HG03097 (cell line): ENCODE data around the gene BABAM1.

Experiments used
- ATAC-seq: cut with Tn5 transposase; IDR thresholded peaks from one replicate; pipeline ENCODE4 v1.9.1; 2021; ENCODE audit not compliant: unreplicated experiment, low FRiP score

The BABAM1 gene

DNA sequence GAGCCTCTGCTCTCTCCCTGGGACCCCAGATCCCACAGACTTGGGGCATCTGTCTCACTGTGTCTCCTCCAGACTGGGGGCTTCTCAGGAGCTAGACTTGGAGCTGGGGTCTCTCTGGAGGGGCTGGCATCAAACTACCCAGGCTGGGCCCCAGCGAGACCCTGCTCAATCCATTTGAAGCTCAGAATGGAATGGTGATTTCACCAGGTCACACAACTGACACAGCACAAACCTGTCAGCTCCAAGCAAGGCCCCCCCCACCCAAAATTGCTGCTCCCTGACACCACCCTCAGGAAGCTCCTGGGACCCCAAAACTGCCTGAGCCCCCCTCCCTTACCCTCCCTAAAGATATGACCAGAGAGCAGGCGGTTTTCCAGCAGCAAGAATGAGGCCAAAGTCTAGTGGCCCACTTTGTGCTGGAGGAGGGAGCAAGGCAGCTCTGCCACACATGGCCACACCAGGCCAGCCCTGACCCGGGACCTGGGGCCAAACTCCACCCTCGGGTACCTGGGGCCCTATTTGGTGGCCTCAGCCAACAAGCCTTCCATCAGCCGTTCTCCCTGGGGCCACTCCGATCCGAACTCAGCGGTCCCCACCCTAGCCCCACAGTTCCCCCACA is 23.9 kb upstream of the BABAM1 start:
- ATAC-seq: no peak

DNA sequence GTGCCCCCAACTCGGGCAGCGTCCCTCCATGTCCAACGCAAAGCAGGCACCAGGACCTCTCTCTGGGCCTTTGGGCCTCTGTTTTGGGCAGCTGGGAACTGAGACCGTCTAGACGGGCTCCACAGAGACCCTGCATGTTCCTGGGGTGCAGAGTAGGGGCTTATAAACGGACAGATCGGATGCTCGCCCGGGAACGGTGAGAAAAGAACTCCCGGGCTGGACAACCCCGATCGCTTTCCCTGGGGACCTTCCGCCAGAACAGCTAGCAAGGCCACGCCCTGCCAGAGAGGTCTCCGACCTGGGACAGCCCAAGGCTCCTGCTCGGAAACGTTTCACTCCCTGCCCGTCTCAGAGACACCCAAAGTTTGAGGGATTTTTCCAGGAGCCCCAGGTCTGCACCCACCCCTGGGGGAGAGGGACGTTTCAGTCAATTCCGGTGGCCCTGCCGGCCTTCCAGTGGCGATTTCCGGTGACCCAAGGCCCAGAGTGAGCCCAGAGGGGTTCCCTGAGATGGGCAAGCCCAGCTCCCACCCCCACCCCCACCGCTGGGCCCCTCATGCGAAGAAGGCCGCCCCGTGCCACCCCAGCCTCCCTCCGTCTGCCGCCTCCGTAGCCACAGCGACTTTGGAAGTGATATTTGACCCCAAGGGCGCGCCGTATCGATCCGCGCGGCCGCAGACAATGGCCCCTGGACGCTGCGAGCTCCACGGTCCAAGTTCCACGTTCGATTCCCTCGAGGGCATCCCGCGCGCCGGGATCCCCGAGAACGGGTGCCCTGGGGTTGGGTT is 23.2 kb upstream of the BABAM1 start:
- ATAC-seq: no peak

DNA sequence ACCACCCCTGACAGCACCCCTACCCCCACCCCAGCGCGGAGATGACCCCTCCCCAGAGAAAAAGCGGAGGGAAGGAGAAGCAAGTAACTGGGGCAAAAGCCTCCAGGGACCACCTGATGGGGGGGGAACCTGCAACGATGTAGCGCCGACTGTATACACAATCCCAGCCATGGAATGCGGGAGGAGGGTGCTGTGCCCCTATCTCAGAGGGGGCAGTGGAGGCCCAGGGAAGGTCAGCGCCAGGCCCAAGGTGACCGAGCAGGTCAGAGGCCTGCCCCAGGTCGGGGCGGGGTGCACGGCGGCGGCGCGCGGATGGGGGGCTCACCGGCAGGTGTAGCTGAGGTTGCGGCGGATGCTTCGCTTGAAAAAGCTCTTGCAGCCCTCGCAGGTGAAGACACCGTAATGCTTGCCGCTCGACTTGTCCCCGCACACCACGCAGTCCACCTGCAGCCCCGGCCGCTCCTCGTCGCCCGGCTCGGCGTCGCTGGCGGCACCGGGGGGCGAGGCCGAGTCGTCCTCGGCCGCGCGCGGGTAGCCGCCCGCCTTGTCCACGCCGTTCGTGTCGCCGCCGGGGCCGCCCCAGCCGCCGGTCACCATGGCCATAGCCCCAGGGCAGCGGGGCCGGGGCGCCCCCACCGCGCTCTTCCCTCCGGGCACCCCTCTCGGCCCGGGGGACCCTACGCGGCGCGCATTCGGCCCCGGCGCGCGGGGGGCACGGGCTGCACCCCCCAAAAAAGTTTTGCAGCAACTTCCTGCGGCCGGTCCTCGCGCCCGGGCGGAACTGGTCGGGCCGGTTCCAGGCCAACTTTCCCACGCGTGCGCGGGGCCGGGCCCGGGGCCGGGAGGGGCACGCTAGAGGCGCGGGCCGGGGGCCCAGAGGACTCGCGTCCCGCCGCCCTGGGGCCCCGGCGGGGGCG is 22.4 kb upstream of the BABAM1 start:
- peak; percentile 14 for ATAC-seq

DNA sequence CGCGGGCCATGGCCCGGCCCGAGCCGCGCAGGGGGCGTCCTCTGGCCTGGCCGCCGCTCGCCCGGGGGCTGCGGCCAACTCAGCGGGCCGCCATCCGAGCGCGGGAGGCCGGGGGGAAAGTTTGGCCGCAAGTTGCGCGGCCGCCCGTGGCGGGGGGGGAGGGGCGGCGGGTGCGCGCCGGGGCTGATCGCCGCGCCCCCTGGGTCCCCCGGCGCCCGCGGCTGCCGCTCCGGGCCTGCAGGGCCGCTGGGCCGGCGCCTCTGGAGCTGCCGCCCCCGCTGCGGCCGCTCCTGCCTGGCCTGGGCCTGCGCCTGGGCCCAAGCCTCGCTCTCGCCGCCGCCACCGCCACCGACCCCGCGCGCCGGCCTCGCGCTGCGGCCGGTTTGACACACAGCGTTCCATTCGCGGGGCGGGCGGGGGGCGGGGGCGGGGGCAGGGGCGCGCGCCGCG is 21.7 kb upstream of the BABAM1 start, which contains the start of gene NR2F6:
Gene NR2F6, minus strand, starts transcription at position 385 of the 450 bp plus-strand sequence. CDS start 699 bp downstream, outside the sequence.
- ATAC-seq: no peak

DNA sequence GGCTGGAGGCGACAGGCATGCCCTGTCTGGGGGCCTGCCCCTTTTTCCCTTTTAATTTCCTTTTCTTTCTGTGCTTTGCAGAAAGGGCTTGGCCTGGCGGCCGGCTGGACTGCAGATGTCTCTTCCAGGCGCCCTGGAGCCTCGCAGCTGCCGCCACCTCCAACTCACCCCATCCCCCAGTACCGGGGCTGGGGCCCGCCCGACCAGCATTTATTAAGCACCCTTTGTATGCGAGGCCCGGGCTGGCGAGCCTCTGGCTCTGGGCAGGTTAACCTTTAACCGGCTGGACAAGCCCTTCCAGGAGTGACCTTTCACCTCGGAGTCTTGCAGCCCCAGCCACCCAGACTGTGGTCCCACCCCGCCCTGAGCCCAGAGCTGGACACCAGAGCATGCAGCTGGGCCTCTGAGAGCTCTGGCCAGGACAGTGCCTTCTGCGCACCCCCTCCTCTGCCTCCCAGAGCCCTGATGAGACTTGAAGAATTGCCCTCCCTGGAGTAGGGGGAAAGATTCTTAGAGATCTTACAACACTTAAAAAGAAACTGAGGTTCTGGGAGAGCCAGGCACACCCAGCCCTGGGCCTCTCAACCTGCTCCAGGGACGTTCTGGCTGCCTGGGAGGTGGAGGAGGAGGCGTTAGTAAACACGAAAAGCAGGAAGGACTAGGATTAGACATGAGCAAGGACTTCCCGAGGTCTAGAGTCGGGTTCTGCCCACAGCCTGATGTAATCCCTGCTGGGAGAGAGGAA is 20.4 kb upstream of the BABAM1 start:
- no peak for ATAC-seq

DNA sequence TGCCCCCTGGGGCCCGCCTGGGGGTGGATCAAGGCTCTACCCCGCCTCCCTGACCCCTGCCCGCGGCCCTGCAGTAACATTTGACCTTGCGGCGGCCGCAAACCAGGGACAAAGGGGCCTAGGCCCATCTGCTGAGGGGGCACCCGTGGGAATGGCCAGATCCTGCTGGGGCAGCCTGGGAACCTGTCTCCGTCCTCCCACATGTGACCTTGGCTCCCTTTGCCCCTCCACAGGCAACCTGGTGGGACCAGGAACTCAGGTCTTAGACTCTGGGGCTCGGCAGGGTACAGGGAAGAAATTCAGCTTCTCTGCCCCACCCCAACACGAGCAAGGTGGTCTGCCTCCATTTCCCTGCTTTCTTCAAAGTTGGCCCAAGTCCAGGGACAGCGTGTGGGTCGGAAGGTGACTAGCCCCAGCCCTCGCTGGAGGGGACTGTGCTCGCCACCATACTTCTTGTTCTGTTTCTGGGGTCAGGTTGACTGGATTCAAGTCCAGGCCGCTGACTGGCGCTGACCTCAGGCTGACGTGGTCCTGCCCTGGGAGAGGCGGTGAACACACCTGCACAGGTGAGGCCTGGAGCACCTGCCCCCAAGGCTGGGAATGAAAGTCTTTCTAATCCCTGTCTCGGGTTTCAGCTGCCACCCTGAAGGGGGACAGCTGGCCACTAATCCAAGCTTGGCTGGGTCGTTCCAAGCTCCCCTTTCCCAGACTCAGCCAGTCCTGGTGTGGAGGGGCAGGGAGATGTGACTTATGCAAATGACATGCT is 19.0 kb upstream of the BABAM1 start:
- no peak for ATAC-seq

DNA sequence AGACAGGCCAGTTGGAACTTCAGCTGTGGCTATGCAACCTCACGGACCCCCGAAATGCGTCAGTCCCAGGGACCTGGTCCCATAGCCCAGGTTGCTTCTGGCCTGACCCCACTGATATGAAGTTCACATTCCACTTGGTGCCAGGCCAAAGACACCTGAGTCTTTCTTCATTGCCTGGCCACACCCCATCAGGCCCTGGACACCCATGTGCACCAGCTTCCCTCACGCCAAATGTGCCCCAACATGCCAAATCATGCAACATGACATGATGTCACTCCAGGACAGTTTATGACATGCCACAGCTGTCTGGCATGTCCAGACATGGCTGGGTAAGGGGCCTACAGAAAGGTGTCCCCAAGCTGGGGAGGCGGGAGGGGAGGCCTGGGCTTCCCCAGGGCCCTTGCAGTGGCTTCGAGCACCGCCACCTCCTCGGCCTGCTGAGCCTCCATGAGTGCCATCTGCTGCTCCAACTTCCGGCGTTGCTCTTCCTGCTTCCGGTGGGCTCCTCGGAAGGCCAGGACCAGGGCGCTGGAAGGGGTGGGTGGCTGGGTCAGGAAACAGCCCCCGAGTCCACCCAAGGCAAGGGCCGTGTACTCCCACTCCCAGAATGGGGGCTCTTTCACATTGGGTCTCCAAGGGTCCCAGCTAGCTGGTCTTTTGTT is 17.2 kb upstream of the BABAM1 start:
- no peak for ATAC-seq

DNA sequence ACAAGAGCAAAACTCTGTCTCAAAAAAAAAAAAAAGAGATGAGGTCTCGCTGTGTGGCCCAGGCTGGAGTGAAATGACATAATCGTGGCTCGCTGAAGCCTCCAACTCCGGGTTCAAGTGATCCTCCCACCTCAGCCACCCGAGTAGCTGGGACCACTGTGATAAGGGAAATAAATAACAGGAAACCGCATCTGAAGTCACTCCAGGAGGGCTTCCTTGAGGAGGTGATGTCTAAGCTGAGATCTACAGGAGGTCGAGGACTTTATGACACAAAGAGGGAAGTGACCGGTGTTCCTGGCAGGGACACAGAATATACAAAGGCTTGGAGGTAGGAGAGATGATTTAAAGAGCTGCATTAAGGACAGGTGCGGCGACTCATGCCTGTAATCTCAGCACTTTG is 12.6 kb upstream of the BABAM1 start:
- ATAC-seq: no peak

DNA sequence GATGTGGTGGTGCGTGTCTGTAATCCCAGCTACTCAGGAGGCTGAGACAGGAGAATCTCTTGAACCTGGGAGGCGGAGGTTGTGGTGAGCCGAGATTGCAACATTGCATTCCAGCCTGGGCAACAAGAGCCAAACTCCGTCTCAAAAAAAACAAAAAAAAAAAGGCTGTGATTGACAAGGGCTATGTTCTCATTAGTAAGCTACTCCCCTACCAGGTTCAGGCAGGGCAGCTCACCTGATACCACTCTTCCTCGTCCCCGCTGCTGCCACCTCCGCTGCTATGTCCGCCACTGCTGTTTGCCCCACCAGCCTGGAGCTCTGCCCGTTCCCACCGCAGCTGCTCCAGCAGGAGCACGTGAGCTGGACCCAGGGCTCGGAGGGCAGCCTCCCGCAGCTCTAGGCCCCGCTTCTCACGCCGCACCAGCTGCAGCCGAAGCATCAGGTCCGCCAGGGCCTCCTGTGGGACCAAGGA is 12.1 kb upstream of the BABAM1 start:
- ATAC-seq: no peak

DNA sequence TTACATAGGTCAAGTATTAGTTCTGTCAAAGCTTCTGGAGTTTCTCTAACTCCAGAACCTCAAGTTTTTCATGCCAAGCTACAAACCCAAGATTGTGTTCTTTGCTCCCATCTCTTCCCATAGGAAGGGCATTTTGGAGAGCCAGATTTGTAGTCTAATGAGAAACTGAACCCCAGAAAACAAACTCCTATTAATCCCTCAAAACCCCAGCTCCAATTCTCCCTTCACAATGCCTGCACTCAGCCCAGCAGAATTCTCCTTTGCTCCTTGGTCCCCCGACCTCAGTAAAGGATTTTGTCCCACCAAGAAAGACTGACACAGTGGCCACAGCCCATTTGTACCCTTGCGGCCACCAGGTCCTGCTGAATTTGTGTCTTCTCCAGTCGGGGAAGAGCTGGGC is 11.1 kb upstream of the BABAM1 start:
- no peak for ATAC-seq

DNA sequence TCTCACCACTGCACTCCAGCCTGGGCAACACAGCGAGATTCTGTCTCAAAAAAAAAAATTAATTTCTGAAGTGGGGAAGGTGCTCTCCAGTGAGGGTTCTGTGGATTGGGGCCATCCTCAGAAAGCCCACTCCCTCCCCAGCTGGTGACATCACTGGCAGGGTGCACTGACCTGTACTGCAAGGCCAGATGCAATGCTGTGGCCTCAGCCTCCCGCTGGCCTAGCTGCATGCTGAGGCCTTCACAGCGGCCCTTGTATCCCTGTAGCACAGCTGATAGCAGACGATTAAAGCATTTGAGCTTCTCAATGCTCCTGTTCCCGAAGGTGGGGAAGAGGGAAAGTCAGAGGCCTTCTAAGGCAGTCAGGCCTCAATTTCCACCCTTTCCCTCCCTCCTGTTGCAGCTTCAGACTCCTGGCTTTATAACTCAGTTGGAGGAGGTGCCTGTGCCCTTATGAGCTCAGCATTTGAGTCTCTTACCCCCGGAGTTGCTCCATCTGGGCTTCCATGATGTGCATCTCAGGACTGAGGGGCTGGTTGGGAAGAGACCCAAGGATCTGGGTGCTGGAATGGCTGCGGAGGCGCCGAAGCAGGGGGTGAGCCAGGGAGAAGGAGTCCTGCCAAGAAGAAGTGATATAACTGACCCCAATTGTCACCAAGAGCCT is 8.0 kb upstream of the BABAM1 start:
- no peak for ATAC-seq

DNA sequence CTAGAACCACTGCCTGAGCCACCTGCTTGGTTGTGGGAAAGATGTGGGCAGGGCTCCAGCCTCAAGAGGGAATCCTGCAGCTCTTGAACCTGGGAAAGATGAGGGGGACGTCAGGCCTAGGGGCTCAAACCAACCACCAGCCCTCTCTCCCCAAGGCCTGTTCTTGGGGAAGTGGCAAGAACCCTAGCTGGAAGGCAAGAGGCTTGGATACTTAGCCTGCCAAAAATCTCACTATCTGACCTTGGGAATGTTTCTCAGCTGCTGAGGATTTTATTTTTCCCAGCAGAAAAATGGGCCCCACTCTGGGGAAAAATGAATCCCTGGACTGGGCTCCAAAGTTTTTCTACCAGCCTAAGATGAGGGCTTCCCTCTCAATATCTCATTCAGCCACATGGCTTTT is 7.3 kb upstream of the BABAM1 start:
- no peak for ATAC-seq

DNA sequence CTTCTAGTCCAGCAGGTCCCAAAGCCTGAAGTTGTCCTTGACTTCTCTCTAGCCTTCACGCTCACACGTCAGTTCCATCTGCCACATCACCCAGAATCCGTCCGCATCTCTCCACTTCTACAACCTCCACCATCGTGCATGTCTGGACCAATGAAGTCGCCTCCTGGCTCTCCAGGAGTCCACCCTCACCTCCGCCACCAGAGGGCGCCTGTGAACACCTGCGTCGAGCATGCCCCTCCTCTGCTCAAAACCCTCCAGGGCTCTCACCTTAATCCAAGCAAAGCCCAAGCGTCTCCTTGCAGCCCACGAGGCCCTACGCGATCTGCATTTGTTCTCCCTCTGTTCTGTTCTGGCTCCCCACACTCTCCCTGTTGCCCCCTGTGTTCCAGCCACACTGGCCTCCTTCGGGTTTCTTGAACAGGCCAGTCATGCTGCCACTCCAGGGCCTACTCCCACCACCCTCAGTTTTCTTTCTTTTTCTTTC is 6.4 kb upstream of the BABAM1 start:
- peak; percentile 66 for ATAC-seq

DNA sequence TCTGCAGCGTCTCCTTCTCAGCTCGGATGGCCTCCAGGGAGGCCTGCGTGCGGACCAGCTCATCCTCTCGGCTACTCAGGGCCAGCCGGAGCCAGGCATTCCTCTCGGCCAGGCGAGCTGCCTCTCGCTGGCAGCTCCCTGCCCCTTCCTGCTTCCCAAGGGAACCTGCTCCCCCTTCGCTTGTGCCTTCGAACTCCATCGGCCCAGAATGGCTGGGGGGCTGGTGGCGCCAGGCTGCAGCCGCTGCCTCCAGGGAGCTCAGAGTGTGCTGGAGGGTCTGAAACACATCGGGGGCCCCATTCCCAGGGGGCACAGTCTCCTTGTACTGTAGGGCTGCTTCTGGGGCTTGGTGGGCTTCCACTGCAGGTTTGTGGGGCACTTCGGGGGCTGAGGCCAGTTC is 4.7 kb upstream of the BABAM1 start:
- no peak for ATAC-seq

DNA sequence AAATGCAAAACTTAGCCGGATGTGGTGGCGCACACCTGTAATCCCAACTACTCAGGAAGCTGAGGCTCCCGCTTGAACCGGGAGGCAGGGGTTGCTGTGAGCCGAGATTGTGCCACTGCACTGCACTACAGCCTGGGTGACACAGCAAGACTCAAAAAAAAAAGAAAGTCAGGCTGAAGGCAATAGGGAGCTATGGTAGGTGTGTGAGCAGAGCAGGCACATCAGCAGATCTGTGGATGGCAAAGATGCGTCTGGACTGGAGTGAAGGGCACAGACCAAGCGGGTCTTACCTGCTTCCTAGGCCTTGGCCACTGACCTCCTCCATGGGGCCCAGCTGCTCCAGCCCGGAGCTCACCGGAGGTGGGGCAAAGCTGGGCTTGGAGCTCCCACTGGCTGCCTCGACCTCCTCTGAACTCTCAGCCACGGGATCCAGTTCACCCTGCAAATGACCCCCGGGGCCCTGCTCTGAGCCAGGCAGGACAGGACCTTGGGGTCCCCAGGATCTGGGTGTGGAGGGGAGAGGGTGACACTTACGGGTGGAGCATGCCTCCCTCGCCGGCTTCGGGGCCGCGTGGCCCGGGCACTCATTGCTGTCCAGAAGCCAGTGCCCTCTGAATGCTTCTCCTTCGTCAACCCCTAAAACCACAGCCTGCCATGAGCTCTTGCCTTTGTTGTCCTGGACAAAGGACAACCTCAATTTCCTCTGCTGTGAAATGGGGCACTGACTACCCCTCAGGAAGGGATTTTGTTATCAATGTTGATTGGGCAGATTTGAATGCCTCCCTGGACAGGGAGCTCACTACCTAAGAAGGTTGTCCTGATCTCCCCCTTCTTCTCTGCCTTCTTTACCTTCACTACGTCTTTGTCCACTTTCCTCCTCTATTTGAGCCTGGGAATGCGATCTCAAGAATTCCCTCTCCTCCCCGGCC is 3.3 kb upstream of the BABAM1 start:
- no peak for ATAC-seq

DNA sequence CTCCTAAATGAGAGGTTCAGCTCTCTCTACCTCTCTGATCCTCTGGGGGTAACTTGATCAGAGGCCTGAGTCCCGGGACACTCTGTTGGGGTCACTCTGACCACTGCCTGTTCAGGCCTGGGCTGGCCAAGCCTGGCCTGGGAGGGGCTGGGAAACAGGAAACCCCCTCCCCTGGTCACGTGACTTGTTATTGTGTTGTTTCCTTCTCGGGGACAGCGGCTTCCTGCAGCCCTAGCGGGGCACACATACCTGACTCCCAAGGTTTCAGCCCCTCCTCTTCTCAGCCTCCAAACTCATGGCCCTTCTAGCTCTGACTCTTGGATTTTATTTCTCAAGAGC is 2.6 kb upstream of the BABAM1 start, which contains the start of gene USHBP1:
Gene USHBP1, minus strand, starts transcription at position 105 of the 339 bp plus-strand sequence. CDS start 446 bp downstream, outside the sequence.
- no peak for ATAC-seq

DNA sequence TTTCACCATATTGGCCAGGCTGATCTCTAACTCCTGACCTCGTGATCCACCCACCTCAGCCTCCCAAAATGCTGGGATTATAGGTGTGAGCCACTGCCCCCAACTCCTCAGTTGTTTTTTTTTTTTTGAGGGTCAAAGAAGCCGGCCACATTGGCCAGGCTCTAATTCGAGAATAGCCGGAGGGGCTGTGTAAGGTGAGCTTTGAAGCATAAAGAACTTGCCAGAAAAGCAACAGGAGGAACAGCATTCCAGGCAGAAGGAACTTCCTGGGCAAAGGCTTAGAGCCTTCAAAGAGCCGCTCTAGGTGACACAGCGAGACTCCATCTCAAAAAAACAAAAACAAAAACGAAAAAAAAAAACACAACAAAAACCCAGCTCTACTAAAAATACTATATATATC is 1.2 kb upstream of the BABAM1 start:
- no peak for ATAC-seq
